DOHH2 (cell line): ENCODE results near the gene BCOR.

Experiments
- CTCF ChIP-seq: fragments of 200-600 bp; sonication (generic); IDR thresholded peaks from one replicate; pipeline ENCODE4 v1.5.1; 2014; ENCODE audit warnings: antibody characterized with exemption, mild to moderate bottlenecking, low read depth, low read length; ENCODE audit not compliant: poor library complexity, severe bottlenecking
- EZH2phosphoT487 ChIP-seq: fragments of 200-600 bp; sonication (generic); IDR thresholded peaks from 2 replicates; pipeline ENCODE4 v1.6.1; 2017; ENCODE audit warnings: borderline replicate concordance, mild to moderate bottlenecking, antibody characterized with exemption, low read length, moderate library complexity, mixed read lengths

- no peak for TF ChIP-seq CTCF
- no peak for TF ChIP-seq EZH2phosphoT487
These were observed 23.3 kb upstream of the BCOR start for GRCh38 chrX:40120838-40121580.
